GM12878 (cell line): ENCODE data around the gene RNF152. TPM values are rescaled to one million over a fixed set of nuclear protein-coding genes. Genes with fewer than 3 reads are reported as not detected.

ENCODE experiments used
- ATAC-seq: fragments of 200-7000 bp; cut with Tn5 transposase; 3 replicates; pipeline ENCODE4 v1.9.1; 2020; ENCODE audit warnings: mild to moderate bottlenecking, moderate library complexity
- BruUV-seq: library from RNA; stranded (reverse); fragments of 400-500 nt; replicated peaks from 2 replicates; lab custom pipeline; 2021; lab: Mats Ljungman, UMichigan
- CTCF ChIA-PET: fragments of 300-600 bp; sonication (Branson Sonifier 250); formaldehyde crosslinking; extraction: SDS; loops from one replicate; lab custom pipeline; 2021; ENCODE audit warnings: inconsistent platforms; lab: Yijun Ruan, JAX
- POLR2A ChIA-PET: fragments of 350-600 bp; formaldehyde crosslinking; extraction: SDS; loops from one replicate; lab custom pipeline; 2021; ENCODE audit warnings: inconsistent platforms; lab: Charles Lee
- RAD21 ChIA-PET: fragments of 300-600 bp; sonication (Branson Sonifier 250); formaldehyde crosslinking; loops from one replicate; lab custom pipeline; 2023; ENCODE audit warnings: antibody characterized with exemption; ENCODE audit not compliant: unreplicated experiment; lab: Charles Lee
- SMC1A ChIA-PET: fragments of 300-600 bp; sonication (Branson Sonifier 250); formaldehyde crosslinking; loops from one replicate; lab custom pipeline; 2023; ENCODE audit not compliant: unreplicated experiment, uncharacterized antibody; lab: Charles Lee
- DNase-seq: peaks from one replicate; pipeline ENCODE4 v3.0.0-alpha.2; 2011; ENCODE audit warnings: low read depth, low spot score
- FAIRE-seq: peaks from 3 replicates; lab custom pipeline; 2011; peaks lifted over from hg19 to GRCh38; lab: Jason Lieb, UNC
- H2AFZ ChIP-seq: 2 replicates; pipeline ENCODE4 v1.6.0; 2011; ENCODE audit warnings: low read depth, low read length, control low read depth; ENCODE audit not compliant: control insufficient read depth
- H3K27ac ChIP-seq: 2 replicates; pipeline ENCODE4 v1.5.1; 2011; ENCODE audit warnings: control low read depth; ENCODE audit not compliant: control insufficient read depth, insufficient read depth
- H3K27me3 ChIP-seq, 2 experiments: replicated peaks in 1 of 2; 2 replicates each; pipeline versions ENCODE4 v1.6.0 to v1.6.1; 2011; ENCODE audit warnings: low read length in 1 of 2; ENCODE audit not compliant: control insufficient read depth in 2 of 2, insufficient read depth in 2 of 2
- H3K36me3 ChIP-seq, 2 experiments: 2 replicates each; pipeline ENCODE4 v1.5.1; 2011; ENCODE audit warnings: low read length in 1 of 2; ENCODE audit not compliant: control insufficient read depth in 2 of 2, insufficient read depth in 2 of 2
- H3K4me1 ChIP-seq: 2 replicates; pipeline ENCODE4 v1.6.1; 2011; ENCODE audit warnings: mild to moderate bottlenecking, low read length, moderate library complexity, mixed read lengths; ENCODE audit not compliant: control insufficient read depth, insufficient read depth
- H3K4me2 ChIP-seq: 2 replicates; pipeline ENCODE4 v1.6.0; 2011; ENCODE audit warnings: control low read depth; ENCODE audit not compliant: control insufficient read depth, insufficient read depth
- H3K4me3 ChIP-seq: fragments of 200-600 bp; sonication (generic); 2 replicates; pipeline ENCODE4 v1.5.1; 2016
- H3K79me2 ChIP-seq: 2 replicates; pipeline ENCODE4 v1.6.0; 2011; ENCODE audit warnings: low read length; ENCODE audit not compliant: control insufficient read depth, insufficient read depth
- H3K9ac ChIP-seq: 2 replicates; pipeline ENCODE4 v1.8.0; 2011; ENCODE audit warnings: low read length, control low read depth, mixed read lengths; ENCODE audit not compliant: control insufficient read depth, insufficient read depth
- H3K9me3 ChIP-seq: replicated peaks from 3 replicates; pipeline ENCODE4 v1.5.1; 2011; ENCODE audit warnings: mild to moderate bottlenecking, low read length; ENCODE audit not compliant: control insufficient read depth, insufficient read depth
- H4K20me1 ChIP-seq: 2 replicates; pipeline ENCODE4 v1.6.0; 2011; ENCODE audit not compliant: control insufficient read depth, insufficient read depth
- ASH2L ChIP-seq: fragments of 300-600, 200-600 bp; sonication (generic); IDR thresholded peaks from 2 replicates; pipeline ENCODE4 v1.6.1; 2017; ENCODE audit warnings: low read depth, mild to moderate bottlenecking, borderline replicate concordance
- ATF2 ChIP-seq: IDR thresholded peaks from 2 replicates; pipeline ENCODE4 v1.6.1; 2012; ENCODE audit warnings: low read length, inconsistent platforms
- CEBPB ChIP-seq, 2 experiments: fragments of 150-350 bp in 1 of 2; IDR thresholded peaks; 2 replicates each; pipeline ENCODE4 v1.6.1; 2012 to 2014; ENCODE audit warnings: low read depth in 2 of 2, low read length in 2 of 2, borderline replicate concordance in 1 of 2, inconsistent platforms in 1 of 2
- CUX1 ChIP-seq: IDR thresholded peaks from 2 replicates; pipeline ENCODE4 v1.6.1; 2012; ENCODE audit warnings: improper control_type of control experiment, low read depth, low read length; ENCODE audit not compliant: insufficient replicate concordance
- EP300 ChIP-seq, 2 experiments: fragments of 150-350 bp in 1 of 2; IDR thresholded peaks; 2 replicates each; pipeline ENCODE4 v1.6.1; 2011 to 2012; ENCODE audit warnings: low read depth in 2 of 2, low read length in 2 of 2, borderline replicate concordance in 1 of 2, improper control_type of control experiment in 1 of 2, inconsistent platforms in 1 of 2; ENCODE audit not compliant: control insufficient read depth in 1 of 2
- EZH2 ChIP-seq: IDR thresholded peaks from 2 replicates; pipeline ENCODE4 v1.6.1; 2012; ENCODE audit warnings: low read depth, mild to moderate bottlenecking, control low read depth, inconsistent platforms, low read length, borderline replicate concordance; ENCODE audit not compliant: control insufficient read depth
- GATAD2B ChIP-seq: fragments of 450-650 bp; conservative IDR thresholded peaks from 2 replicates; pipeline ENCODE4 v1.6.1; 2017; ENCODE audit warnings: low read depth, mild to moderate bottlenecking, moderate library complexity
- HDAC2 ChIP-seq: fragments of 200-600 bp; sonication (generic); IDR thresholded peaks from 2 replicates; pipeline ENCODE4 v1.6.1; 2017
- NFYA ChIP-seq: IDR thresholded peaks from 2 replicates; pipeline ENCODE4 v1.6.1; 2011; ENCODE audit warnings: low read depth, mild to moderate bottlenecking, low read length, improper control_type of control experiment, borderline replicate concordance
- NRF1 ChIP-seq: conservative IDR thresholded peaks from 2 replicates; pipeline ENCODE4 v1.6.1; 2011; ENCODE audit warnings: mild to moderate bottlenecking, low read depth, low read length, improper control_type of control experiment
- PAX5 ChIP-seq: IDR thresholded peaks from 2 replicates; pipeline ENCODE4 v1.6.1; 2011; ENCODE audit warnings: low read depth, low read length, borderline replicate concordance
- POU2F2 ChIP-seq: IDR thresholded peaks from 3 replicates; pipeline ENCODE4 v1.6.1; 2011; ENCODE audit warnings: low read depth, mild to moderate bottlenecking, low read length, borderline replicate concordance
- RCOR1 ChIP-seq: conservative IDR thresholded peaks from 2 replicates; pipeline ENCODE4 v1.6.1; 2012; ENCODE audit warnings: low read depth, low read length, improper control_type of control experiment
- TAF1 ChIP-seq: IDR thresholded peaks from 2 replicates; pipeline ENCODE4 v1.6.1; 2011; ENCODE audit warnings: mild to moderate bottlenecking, low read depth, low read length, borderline replicate concordance
- USF1 ChIP-seq: IDR thresholded peaks from 2 replicates; pipeline ENCODE4 v1.6.1; 2011; ENCODE audit warnings: borderline replicate concordance, low read depth, mild to moderate bottlenecking, moderate library complexity, mixed read lengths, low read length; ENCODE audit not compliant: insufficient read depth; ENCODE audit errors: extremely low read length
- in situ Hi-C: fragments of 300-500 bp; cut with MboI; formaldehyde crosslinking; loops from 9 replicates; pipeline ENCODE4 v1.14.3; 2018; ENCODE audit warnings: mixed read lengths
- intact Hi-C: fragments of 100-400 bp; cut with micrococcal nuclease; formaldehyde crosslinking; loops from one replicate; pipeline ENCODE4 v1.14.2; 2022; ENCODE audit not compliant: unreplicated experiment
- polyA plus RNA-seq, 11 experiments: library from polyadenylated mRNA; depleted of rRNA in 4 of 11; unstranded in 6 of 11; stranded (reverse) in 5 of 11; fragments of >200 nt; fragmentation: Nextera tagmentation in 4 of 11; fragmentation: Illumina TruSeq in 1 of 11; extraction: Ambion mirVana in 4 of 11; extraction: Trizol in 1 of 11; gene quantifications; 1 replicate in 1 of 11; 2 replicates in 10 of 11; pipeline versions ENCODE4 v1.2.1 to v1.2.3, GENCODE V29; 2011 to 2016; ENCODE audit warnings: inconsistent platforms in 2 of 11, missing spikeins in 2 of 11, low read depth in 1 of 11
- total RNA-seq, 4 experiments: library from RNA; depleted of rRNA in 3 of 4; stranded (reverse); fragments of >200 nt in 3 of 4; fragmentation: Illumina TruSeq in 1 of 4; extraction: Trizol in 1 of 4; gene quantifications; 2 replicates each; pipeline versions ENCODE4 v1.2.1 to v1.2.3, GENCODE V29; 2013 to 2021

RNF152 gene
- total and polyA plus RNA-seq, 10 of the 15 experiments (the other 5 are each of a cell fraction or from before 2014, with no cell fraction given): under 0.01 to 0.07 (median 0.03) TPM; not detected in 7

GRCh38 chr18:61825386-61825785 lies 67.4 kb downstream of the RNF152 start:
- no peaks in the 10 kb centered on the region for H3K27me3 ChIP-seq
- no peak for FAIRE-seq
- no TSS peak for BruUV-seq
- TF ChIP-seq EP300 (IDR thresholded peaks at IDR 0.05; ENCODE audit: borderline replicate concordance in 1 of 2, control insufficient read depth in 1 of 2, low read depth in 2 of 2, low read length in 2 of 2): no peak
- TF ChIP-seq PAX5: no peak
- TF ChIP-seq RCOR1: no peak
- TF ChIP-seq HDAC2: no peak
- TF ChIP-seq ASH2L: no peak
- TF ChIP-seq NRF1: no peak
- TF ChIP-seq USF1: no peak
- no peak for TF ChIP-seq CEBPB (IDR thresholded peaks at IDR 0.05; ENCODE audit: borderline replicate concordance in 1 of 2, low read depth in 2 of 2, low read length in 2 of 2)
- TF ChIP-seq TAF1: no peak
- TF ChIP-seq GATAD2B: no peak
- no peak for TF ChIP-seq NFYA
- no peak for TF ChIP-seq CUX1
- TF ChIP-seq POU2F2: no peak
- TF ChIP-seq ATF2: no peak
- no peak for TF ChIP-seq EZH2

More at GRCh38 chr18:61825386-61825785, 67.4 kb downstream of the RNF152 start:
- DNase-seq (no peak), ATAC-seq (no peak)
- in situ Hi-C loops (no loop called here), intact Hi-C loops (no loop called here)
- H3K36me3 ChIP-seq: no peaks in the 10 kb centered on the region
- H3K9ac ChIP-seq: no peak overlapping the region
- no peak overlapping the region for H3K4me3 ChIP-seq
- no peaks in the 10 kb centered on the region for H3K4me1 ChIP-seq
- no peaks in the 10 kb centered on the region for H4K20me1 ChIP-seq
- no peak overlapping the region for H3K27ac ChIP-seq
- SMC1A ChIA-PET: interaction anchor here (1.1 to 1.3 kb wide), 2 partner anchors 8 to 10 kb away, joined by 3 to 4 read pairs; no protein-coding TSS in a partner anchor
- H2AFZ ChIP-seq: no peak overlapping the region
- no peaks in the 10 kb centered on the region for H3K9me3 ChIP-seq
- H3K4me2 ChIP-seq: no peak overlapping the region
- CTCF ChIA-PET: interaction anchor here (0.6 kb wide), 1 partner anchor 99 kb away, joined by 3 read pairs; no protein-coding TSS in a partner anchor
- RAD21 ChIA-PET: no interaction called here
- POLR2A ChIA-PET: no interaction called here
- H3K79me2 ChIP-seq: no peaks in the 10 kb centered on the region
